Mesenchymal stem cell (in vitro differentiated cells and primary cell): Measurements from ENCODE around the gene FAM117A. TPM values are rescaled to one million over a fixed set of nuclear protein-coding genes. Genes with fewer than 3 reads are reported as not detected.

Source experiments
- DNase-seq: peaks from one replicate; pipeline ENCODE4 v3.0.0-alpha.2; 2013
- H2AFZ ChIP-seq: one replicate; pipeline ENCODE4 v1.6.1; 2013; ENCODE audit warnings: low read depth, mild to moderate bottlenecking, control low read depth, inconsistent platforms, low read length, moderate library complexity
- H2AK5ac ChIP-seq: 2 replicates; pipeline ENCODE4 v1.6.1; 2013; ENCODE audit warnings: low read length, moderate library complexity, mild to moderate bottlenecking, inconsistent platforms; ENCODE audit not compliant: severe bottlenecking
- H2BK120ac ChIP-seq: one replicate; pipeline ENCODE4 v1.6.1; 2013; ENCODE audit warnings: low read depth, mild to moderate bottlenecking, inconsistent platforms, low read length, moderate library complexity
- H2BK12ac ChIP-seq, 2 experiments: one replicate each; pipeline ENCODE4 v1.6.1; 2013; ENCODE audit warnings: inconsistent platforms in 2 of 2, low read length in 2 of 2, mild to moderate bottlenecking in 2 of 2, moderate library complexity in 2 of 2, control low read depth in 1 of 2
- H2BK15ac ChIP-seq: one replicate; pipeline ENCODE4 v1.6.1; 2013; ENCODE audit warnings: mild to moderate bottlenecking, low read depth, inconsistent platforms; ENCODE audit not compliant: poor library complexity, severe bottlenecking
- H2BK5ac ChIP-seq: 2 replicates; pipeline ENCODE4 v1.6.1; 2013; ENCODE audit warnings: low read depth, mild to moderate bottlenecking, low read length, control low read depth, inconsistent platforms; ENCODE audit not compliant: poor library complexity, severe bottlenecking
- H3K14ac ChIP-seq, 2 experiments: one replicate each; pipeline ENCODE4 v1.6.1; 2013; ENCODE audit warnings: inconsistent platforms in 2 of 2, low read length in 2 of 2, control low read depth in 1 of 2, mild to moderate bottlenecking in 1 of 2, moderate library complexity in 1 of 2
- H3K18ac ChIP-seq, 2 experiments: one replicate each; pipeline ENCODE4 v1.6.1; 2013; ENCODE audit warnings: inconsistent platforms in 2 of 2, low read length in 2 of 2, control low read depth in 1 of 2, low read depth in 1 of 2, mild to moderate bottlenecking in 1 of 2
- H3K23ac ChIP-seq, 2 experiments: one replicate each; pipeline ENCODE4 v1.6.1; 2013; ENCODE audit warnings: inconsistent platforms in 2 of 2, low read length in 2 of 2, mild to moderate bottlenecking in 2 of 2, moderate library complexity in 2 of 2, control low read depth in 1 of 2
- H3K27ac ChIP-seq: 2 replicates; pipeline ENCODE4 v1.5.1; 2013; ENCODE audit warnings: mild to moderate bottlenecking, moderate library complexity, low read length, control low read depth, inconsistent platforms; ENCODE audit not compliant: poor library complexity, severe bottlenecking
- H3K27me3 ChIP-seq, 2 experiments: 2 replicates each; pipeline versions ENCODE4 v1.6.1 to v1.7.0; 2013; ENCODE audit warnings: low read length in 2 of 2, mild to moderate bottlenecking in 2 of 2, moderate library complexity in 2 of 2, control low read depth in 1 of 2, inconsistent platforms in 1 of 2; ENCODE audit not compliant: control insufficient read depth in 1 of 2, insufficient read depth in 1 of 2
- H3K36me3 ChIP-seq, 2 experiments: 2 replicates each; pipeline versions ENCODE4 v1.6.1 to v1.7.0; 2013; ENCODE audit warnings: low read length in 2 of 2, control low read depth in 1 of 2, inconsistent platforms in 1 of 2, low read depth in 1 of 2, mild to moderate bottlenecking in 1 of 2; ENCODE audit not compliant: insufficient read depth in 2 of 2, control insufficient read depth in 1 of 2
- H3K4ac ChIP-seq, 2 experiments: one replicate each; pipeline ENCODE4 v1.6.1; 2013; ENCODE audit warnings: inconsistent platforms in 2 of 2, low read length in 2 of 2, mild to moderate bottlenecking in 2 of 2, moderate library complexity in 2 of 2, control low read depth in 1 of 2, low read depth in 1 of 2
- H3K4me1 ChIP-seq: 2 replicates; pipeline ENCODE4 v1.6.1; 2013; ENCODE audit warnings: low read depth, low read length, control low read depth; ENCODE audit not compliant: control insufficient read depth, insufficient read depth
- H3K4me2 ChIP-seq: 2 replicates; pipeline ENCODE4 v1.6.1; 2013; ENCODE audit warnings: low read length, mild to moderate bottlenecking, inconsistent platforms; ENCODE audit not compliant: poor library complexity, severe bottlenecking
- H3K4me3 ChIP-seq, 2 experiments: 2 replicates each; pipeline versions ENCODE4 v1.5.1 to v1.7.0; 2013; ENCODE audit warnings: low read length in 2 of 2, mild to moderate bottlenecking in 2 of 2, control low read depth in 1 of 2, low read depth in 1 of 2; ENCODE audit not compliant: insufficient read depth in 1 of 2
- H3K79me1 ChIP-seq: replicated peaks from 2 replicates; pipeline ENCODE4 v1.6.1; 2013; ENCODE audit warnings: mild to moderate bottlenecking, control low read depth, low read length, inconsistent platforms; ENCODE audit not compliant: poor library complexity, severe bottlenecking
- H3K9ac ChIP-seq: 2 replicates; pipeline ENCODE4 v1.7.0; 2013; ENCODE audit warnings: mild to moderate bottlenecking, low read length, moderate library complexity
- H3K9me3 ChIP-seq: 2 replicates; pipeline ENCODE4 v1.7.0; 2013; ENCODE audit warnings: mild to moderate bottlenecking, low read length; ENCODE audit not compliant: control insufficient read depth
- H4K8ac ChIP-seq: one replicate; pipeline ENCODE4 v1.6.1; 2013; ENCODE audit warnings: inconsistent platforms, mild to moderate bottlenecking, low read length, moderate library complexity
- H4K91ac ChIP-seq: one replicate; pipeline ENCODE4 v1.6.1; 2013; ENCODE audit warnings: mild to moderate bottlenecking, low read length, inconsistent platforms
- WGBS: methylation state at CpG from one replicate; pipeline ENCODE4 v1.1.7; 2013; ENCODE audit warnings: mixed read lengths; 5-methylcytosine and 5-hydroxymethylcytosine counted together
- polyA plus RNA-seq, 2 experiments: library from polyadenylated mRNA; stranded (reverse); fragments of 200-250 nt; gene quantifications; one replicate each; pipeline ENCODE4 v1.2.3, GENCODE V29; 2013

The FAM117A gene
- 6.0 TPM for polyA plus RNA-seq (2013, experiment 1 of 2)
- 6.5 TPM for polyA plus RNA-seq (2013, experiment 2 of 2)

GRCh38 chr17:49763735-49764558, at the start of gene FAM117A:
TSS of gene FAM117A (minus strand) at chr17:49764131. CDS start at chr17:49764087, 44 bp downstream.
- H2BK12ac ChIP-seq: no peak within 1 kb of the TSS
- H2AFZ ChIP-seq: peak within 1 kb of the TSS; percentile 72
- H3K4me3 ChIP-seq: peak within 1 kb of the TSS; percentile 76 to 85
- 2% methylated on average over 42 of the region's 53 CpGs for WGBS
- no peaks in the 10 kb centered on the region for H3K9me3 ChIP-seq
- no peak within 1 kb of the TSS for H3K18ac ChIP-seq
- H3K4ac ChIP-seq: no peak within 1 kb of the TSS
- no peak within 1 kb of the TSS for H2AK5ac ChIP-seq
- H3K9ac ChIP-seq: peak within 1 kb of the TSS; percentile 64
- no peaks in the 10 kb centered on the region for H3K36me3 ChIP-seq
- no peak within 1 kb of the TSS for H3K27ac ChIP-seq
- H2BK15ac ChIP-seq: peak within 1 kb of the TSS; percentile 26
- no peak within 1 kb of the TSS for H4K8ac ChIP-seq
- H3K4me2 ChIP-seq: peak within 1 kb of the TSS; percentile 78
- peak within 1 kb of the TSS in 1 of 2 experiments; percentile 57 for H3K23ac ChIP-seq
- peaks cover 4% of the 10 kb centered on the region for H3K4me1 ChIP-seq
- no peak within 1 kb of the TSS for H2BK120ac ChIP-seq
- H4K91ac ChIP-seq: no peak within 1 kb of the TSS
- H2BK5ac ChIP-seq: no peak within 1 kb of the TSS
- peaks cover 13 to 21% of the 10 kb centered on the region in 2 experiments for H3K27me3 ChIP-seq
- peak; percentile 98 for DNase-seq
- H3K79me1 ChIP-seq: peaks cover 20% of the 10 kb centered on the region
- no peak within 1 kb of the TSS for H3K14ac ChIP-seq

GRCh38 chr17:49809056-49809455, 45.1 kb upstream of the FAM117A start:
- 94% methylated on average over 3 of the region's 4 CpGs for WGBS
- no peak overlapping the region for H3K9ac ChIP-seq
- no peak overlapping the region for H3K4me3 ChIP-seq
- peaks cover 28% of the 10 kb centered on the region for H3K79me1 ChIP-seq
- H3K4me2 ChIP-seq: no peak overlapping the region
- H3K9me3 ChIP-seq: no peaks in the 10 kb centered on the region
- H2BK5ac ChIP-seq: no peak overlapping the region
- no peak overlapping the region for H3K27ac ChIP-seq
- DNase-seq: no peak
- H2AFZ ChIP-seq: no peak overlapping the region
- no peak overlapping the region for H3K14ac ChIP-seq
- H4K8ac ChIP-seq: no peak overlapping the region
- no peak overlapping the region for H3K18ac ChIP-seq
- H2BK15ac ChIP-seq: no peak overlapping the region
- no peak overlapping the region for H2AK5ac ChIP-seq
- no peak overlapping the region for H4K91ac ChIP-seq
- no peak overlapping the region for H3K4ac ChIP-seq
- no peak overlapping the region for H2BK12ac ChIP-seq
- H2BK120ac ChIP-seq: no peak overlapping the region
- H3K23ac ChIP-seq: no peak overlapping the region
- H3K27me3 ChIP-seq: no peaks in the 10 kb centered on the region
- no peaks in the 10 kb centered on the region for H3K4me1 ChIP-seq
- H3K36me3 ChIP-seq: peaks cover 20 to 75% of the 10 kb centered on the region in 2 experiments

- Histone ChIP-seq H4K91ac (no peak overlapping the region), H2AK5ac (no peak overlapping the region), H2AFZ (no peak overlapping the region), H3K4me2 (no peak overlapping the region), H2BK15ac (no peak overlapping the region), H3K27me3 (no peaks in the 10 kb centered on the region), H3K4ac (no peak overlapping the region), H2BK120ac (no peak overlapping the region), H3K4me3 (no peak overlapping the region), H2BK5ac (no peak overlapping the region), H3K18ac (no peak overlapping the region), H3K9ac (peak overlapping the region; percentile 27), H3K36me3 (peaks cover 26 to 73% of the 10 kb centered on the region in 2 experiments), H3K79me1 (peaks cover 26% of the 10 kb centered on the region), H3K14ac (no peak overlapping the region), H3K9me3 (no peaks in the 10 kb centered on the region), H3K27ac (no peak overlapping the region), H2BK12ac (no peak overlapping the region), H3K23ac (no peak overlapping the region), H4K8ac (no peak overlapping the region), H3K4me1 (peaks cover 2% of the 10 kb centered on the region)
- DNase-seq: no peak
- 93% methylated on average over 2 of the region's 2 CpGs for WGBS
These were observed 34.8 kb upstream of the FAM117A start for GRCh38 chr17:49798738-49799137.

- Histone ChIP-seq H3K14ac (no peak overlapping the region), H2BK5ac (no peak overlapping the region), H3K9ac (peak overlapping the region; percentile 64), H3K9me3 (no peaks in the 10 kb centered on the region), H2AK5ac (no peak overlapping the region), H4K8ac (no peak overlapping the region), H3K4ac (no peak overlapping the region), H3K4me2 (no peak overlapping the region), H4K91ac (no peak overlapping the region), H2AFZ (no peak overlapping the region), H2BK12ac (no peak overlapping the region), H2BK15ac (no peak overlapping the region), H3K27ac (no peak overlapping the region), H3K4me3 (peak overlapping the region in 1 of 2 experiments; percentile 4), H3K18ac (no peak overlapping the region), H3K23ac (no peak overlapping the region), H3K4me1 (peaks cover 2% of the 10 kb centered on the region), H3K79me1 (peaks cover 26% of the 10 kb centered on the region), H3K36me3 (peaks cover 30 to 79% of the 10 kb centered on the region in 2 experiments), H3K27me3 (no peaks in the 10 kb centered on the region), H2BK120ac (no peak overlapping the region)
- WGBS: 90% methylated on average over 8 of the region's 8 CpGs
- no peak for DNase-seq
These were observed 34.3 kb upstream of the FAM117A start for GRCh38 chr17:49798182-49798581.
